ENCODE measurements around the gene ATP13A2. TPM values are rescaled to one million over a fixed set of nuclear protein-coding genes. Genes with fewer than 3 reads are reported as not detected.
A peak's percentile ranks its signal among the peaks of the same experiment; 100 is the strongest.

ATP13A2 gene
- polyA plus RNA-seq, 3 donors, result 17.6 to 37.8 (median 19.5) TPM

GRCh38 chr1:16991571-16991970 lies 20.2 kb downstream of the ATP13A2 start:
- Histone ChIP-seq H3K36me3 (replicated peaks in 1 of 2; ENCODE audit: control insufficient read depth in 1 of 2, insufficient read depth in 2 of 2, low read length in 2 of 2) (peaks cover 55 to 68% of the 10 kb centered on the region in 2 donors), H3K4me3 (replicated peaks in 1 of 3; ENCODE audit: low read depth in 2 of 3, low read length in 3 of 3) (no peak overlapping the region), H3K27ac (ENCODE audit: low read depth in 1 of 2, low read length in 2 of 2) (no peak overlapping the region), H3K4me1 (ENCODE audit: control insufficient read depth in 1 of 2, insufficient read depth in 2 of 2, low read length in 2 of 2) (no peaks in the 10 kb centered on the region), H3K4me2 (replicated peaks; ENCODE audit: extremely low read depth, low read length, poor library complexity, severe bottlenecking) (no peak overlapping the region), H3K79me2 (ENCODE audit: insufficient read depth, low read length) (no peaks in the 10 kb centered on the region), H3K9ac (ENCODE audit: insufficient read depth, low read length, poor library complexity, severe bottlenecking) (no peak overlapping the region), H3K27me3 (ENCODE audit: control insufficient read depth in 2 of 2, insufficient read depth in 2 of 2, low read length in 2 of 2) (no peaks in the 10 kb centered on the region), H4K20me1 (ENCODE audit: insufficient read depth, low read length) (no peaks in the 10 kb centered on the region), H2AFZ (ENCODE audit: insufficient read depth, low read depth, low read length, poor library complexity, severe bottlenecking) (no peak overlapping the region), H3K9me3 (replicated peaks in 1 of 2; ENCODE audit: control insufficient read depth in 1 of 2, insufficient read depth in 1 of 2, low read length in 2 of 2) (no peaks in the 10 kb centered on the region)
- TF ChIP-seq, protein P1, sequence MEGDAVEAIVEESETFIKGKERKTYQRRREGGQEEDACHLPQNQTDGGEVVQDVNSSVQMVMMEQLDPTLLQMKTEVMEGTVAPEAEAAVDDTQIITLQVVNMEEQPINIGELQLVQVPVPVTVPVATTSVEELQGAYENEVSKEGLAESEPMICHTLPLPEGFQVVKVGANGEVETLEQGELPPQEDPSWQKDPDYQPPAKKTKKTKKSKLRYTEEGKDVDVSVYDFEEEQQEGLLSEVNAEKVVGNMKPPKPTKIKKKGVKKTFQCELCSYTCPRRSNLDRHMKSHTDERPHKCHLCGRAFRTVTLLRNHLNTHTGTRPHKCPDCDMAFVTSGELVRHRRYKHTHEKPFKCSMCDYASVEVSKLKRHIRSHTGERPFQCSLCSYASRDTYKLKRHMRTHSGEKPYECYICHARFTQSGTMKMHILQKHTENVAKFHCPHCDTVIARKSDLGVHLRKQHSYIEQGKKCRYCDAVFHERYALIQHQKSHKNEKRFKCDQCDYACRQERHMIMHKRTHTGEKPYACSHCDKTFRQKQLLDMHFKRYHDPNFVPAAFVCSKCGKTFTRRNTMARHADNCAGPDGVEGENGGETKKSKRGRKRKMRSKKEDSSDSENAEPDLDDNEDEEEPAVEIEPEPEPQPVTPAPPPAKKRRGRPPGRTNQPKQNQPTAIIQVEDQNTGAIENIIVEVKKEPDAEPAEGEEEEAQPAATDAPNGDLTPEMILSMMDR (IDR thresholded peaks at IDR 0.05), result no peak
- Mint-ChIP-seq H3K36me3 (peaks cover 51 to 83% of the 10 kb centered on the region in 2 donors), H3K27ac (no peak overlapping the region), H3K27me3 (ENCODE audit: low read depth in 3 of 3) (no peaks in the 10 kb centered on the region), H3K9me3 (peaks cover 0 to 1% (median 0%) of the 10 kb centered on the region in 7 donors), H3K4me3 (no peak overlapping the region), H3K4me1 (no peaks in the 10 kb centered on the region)
- intact Hi-C loops (cut with micrococcal nuclease), result no loop called here
- over 99% methylated on average over 12 of the region's 12 CpGs for WGBS (ENCODE audit: insufficient coverage)
- no peak for DNase-seq

DNA sequence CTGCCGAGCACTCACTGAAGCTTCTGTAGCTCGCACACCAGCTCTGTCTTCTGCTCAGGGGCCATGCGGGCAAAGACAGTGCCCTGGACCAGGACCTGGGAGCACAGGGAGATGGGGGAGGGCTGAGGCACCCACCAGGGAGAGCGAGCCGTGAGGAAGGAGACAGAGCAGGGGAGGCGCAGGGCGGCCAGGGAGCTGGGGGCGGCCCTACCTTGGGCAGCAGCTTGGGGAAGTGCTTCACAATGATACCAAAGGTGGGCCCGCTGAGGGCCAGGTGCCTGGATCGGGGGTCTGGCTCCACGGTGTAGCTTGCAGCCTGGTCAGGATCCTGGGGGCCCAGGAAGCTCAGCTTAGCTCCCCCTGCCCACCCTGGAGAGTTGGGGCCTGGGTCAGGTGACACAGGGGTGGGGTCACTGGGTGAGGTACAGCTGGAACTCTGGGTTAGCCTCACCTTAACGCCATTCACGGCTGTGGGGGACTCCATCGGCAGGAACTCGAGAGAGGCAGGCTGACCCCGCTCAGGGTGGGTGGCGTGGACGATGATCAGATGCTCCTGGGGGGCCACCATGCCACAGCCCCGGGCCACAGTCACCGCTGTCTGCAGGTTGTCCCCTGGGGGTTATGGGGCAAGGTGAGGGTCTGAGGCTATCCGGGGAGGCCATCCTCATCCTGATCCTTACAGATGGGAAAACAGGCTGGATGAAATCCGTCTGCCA lies 21.9 kb downstream of the ATP13A2 start:
- no peak overlapping the region for H3K4me2 ChIP-seq (replicated peaks; ENCODE audit: extremely low read depth, low read length, poor library complexity, severe bottlenecking)

More for the DNA sequence above, 21.9 kb downstream of the ATP13A2 start:
- H2AFZ ChIP-seq (ENCODE audit: insufficient read depth, low read depth, low read length, poor library complexity, severe bottlenecking), result no peak overlapping the region
- TF ChIP-seq, protein P1 (IDR thresholded peaks at IDR 0.05), result no peak
- WGBS (ENCODE audit: insufficient coverage), result 96% methylated on average over 21 of the region's 22 CpGs
- no peaks in the 10 kb centered on the region for H4K20me1 ChIP-seq (ENCODE audit: insufficient read depth, low read length)
- no peak overlapping the region for H3K4me3 Mint-ChIP-seq
- peaks cover 55 to 61% of the 10 kb centered on the region in 2 donors for H3K36me3 ChIP-seq (replicated peaks in 1 of 2; ENCODE audit: control insufficient read depth in 1 of 2, insufficient read depth in 2 of 2, low read length in 2 of 2)
- H3K4me1 Mint-ChIP-seq, result no peaks in the 10 kb centered on the region
- no peaks in the 10 kb centered on the region for H3K79me2 ChIP-seq (ENCODE audit: insufficient read depth, low read length)
- H3K27ac Mint-ChIP-seq, result peak overlapping the region in 1 of 7 donors; percentile 25
- H3K4me1 ChIP-seq (ENCODE audit: control insufficient read depth in 1 of 2, insufficient read depth in 2 of 2, low read length in 2 of 2), result no peaks in the 10 kb centered on the region
- H3K27ac ChIP-seq (ENCODE audit: low read depth in 1 of 2, low read length in 2 of 2), result no peak overlapping the region
- intact Hi-C loops (cut with micrococcal nuclease), result no loop called here
- no peak overlapping the region for H3K9ac ChIP-seq (ENCODE audit: insufficient read depth, low read length, poor library complexity, severe bottlenecking)
- H3K27me3 ChIP-seq (ENCODE audit: control insufficient read depth in 2 of 2, insufficient read depth in 2 of 2, low read length in 2 of 2), result no peaks in the 10 kb centered on the region
- peaks cover 43 to 82% of the 10 kb centered on the region in 2 donors for H3K36me3 Mint-ChIP-seq
- H3K9me3 ChIP-seq (replicated peaks in 1 of 2; ENCODE audit: control insufficient read depth in 1 of 2, insufficient read depth in 1 of 2, low read length in 2 of 2), result no peaks in the 10 kb centered on the region
- no peak for DNase-seq
- peaks cover 0 to 1% (median 0%) of the 10 kb centered on the region in 7 donors for H3K9me3 Mint-ChIP-seq
- H3K4me3 ChIP-seq (replicated peaks in 1 of 3; ENCODE audit: low read depth in 2 of 3, low read length in 3 of 3), result no peak overlapping the region
- no peaks in the 10 kb centered on the region for H3K27me3 Mint-ChIP-seq (ENCODE audit: low read depth in 3 of 3)
